ENCODE results near the gene ACIN1.

Gene ACIN1

DNA sequence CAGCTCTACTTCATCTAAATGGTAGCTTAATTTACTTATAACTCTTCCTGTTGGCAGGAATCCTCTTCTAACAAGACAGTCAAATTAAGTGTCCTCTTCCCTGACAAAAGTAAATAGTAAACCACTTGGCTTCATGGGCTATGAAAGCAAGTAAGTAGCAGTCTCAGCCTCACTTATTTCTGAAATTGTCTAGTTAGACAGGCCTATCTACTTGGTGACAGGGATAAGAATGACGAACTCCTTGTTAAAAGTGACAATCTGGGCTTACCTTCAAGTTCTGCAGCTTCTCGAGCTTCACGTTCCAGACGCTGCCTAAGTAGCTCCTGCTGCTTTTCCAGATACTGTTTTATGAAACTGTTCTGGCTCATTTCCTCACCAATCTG lies 4.7 kb downstream of the ACIN1 start:
- Histone ChIP-seq H3K4me3 (ENCODE audit: low read length) (no peak overlapping the region), H4K5ac (ENCODE audit: low read length) (no peak overlapping the region), H3K4me2 (ENCODE audit: low read length) (no peak overlapping the region), H2BK120ac (ENCODE audit: low read depth, low read length) (no peak overlapping the region), H3K4me1 (ENCODE audit: control insufficient read depth, low read depth, low read length) (peaks cover 9% of the 10 kb centered on the region), H3K56ac (ENCODE audit: low read length) (no peak overlapping the region), H4K8ac (ENCODE audit: low read depth, low read length) (no peak overlapping the region), H3K36me3 (ENCODE audit: control insufficient read depth, insufficient read depth, low read length) (peaks cover 12% of the 10 kb centered on the region), H3K23ac (ENCODE audit: low read length) (no peak overlapping the region), H2BK15ac (replicated peaks; ENCODE audit: low read depth) (no peak overlapping the region), H3K9ac (ENCODE audit: low read length) (no peak overlapping the region), H3K27me3 (ENCODE audit: insufficient read depth, low read length, poor library complexity) (no peaks in the 10 kb centered on the region), H3K79me2 (ENCODE audit: control insufficient read depth, insufficient read depth, low read length) (peaks cover 33% of the 10 kb centered on the region), H2AK5ac (ENCODE audit: low read length) (no peak overlapping the region), H3K27ac (ENCODE audit: low read depth, low read length) (no peak overlapping the region), H2BK5ac (ENCODE audit: low read length) (no peak overlapping the region), H3K79me1 (ENCODE audit: low read length) (peaks cover 8% of the 10 kb centered on the region), H3K4ac (ENCODE audit: low read depth, low read length) (no peak overlapping the region), H3K18ac (ENCODE audit: low read length) (no peak overlapping the region)
- no CpG with 5 or more reads among the region's 4 CpGs for WGBS (ENCODE audit: extremely low coverage, insufficient coverage, low lambda C conversion rate)
- DNase-seq: no peak

DNA sequence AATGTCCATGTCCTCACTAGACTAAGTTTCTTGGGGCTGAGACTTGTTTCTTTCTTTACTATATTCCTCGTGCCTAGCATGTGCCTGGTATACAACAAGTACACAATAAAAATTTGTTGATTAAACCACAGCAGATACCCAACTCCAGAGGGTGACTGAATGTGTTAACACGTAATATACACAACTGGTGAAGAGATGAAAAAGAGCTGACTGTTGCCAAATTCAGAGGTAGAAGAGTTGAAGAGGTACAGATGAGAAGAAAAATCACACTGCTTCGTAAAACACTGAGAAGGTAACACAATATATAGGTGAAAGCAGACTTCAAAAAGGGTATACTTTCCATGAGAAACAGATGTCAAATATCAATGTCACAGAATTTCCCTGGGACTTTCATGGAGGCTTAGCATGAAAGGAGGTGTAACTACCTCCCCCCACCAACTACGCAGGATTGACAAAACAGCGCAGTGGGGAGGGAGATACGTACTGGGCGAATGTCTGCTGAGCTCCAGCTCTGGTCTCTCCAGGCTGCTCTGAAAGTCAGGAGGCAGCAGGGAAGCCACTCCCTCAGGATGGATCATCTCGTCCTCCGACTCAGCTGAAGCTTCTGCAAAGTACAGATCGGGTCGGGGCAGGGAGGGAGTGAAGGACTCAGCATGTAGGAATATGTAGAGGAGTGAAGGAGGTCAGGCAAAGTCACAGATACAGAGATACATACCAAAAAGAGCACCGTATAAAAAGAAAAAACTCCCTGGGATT lies 5.3 kb downstream of the ACIN1 start:
- Histone ChIP-seq H2BK15ac (replicated peaks; ENCODE audit: low read depth) (no peak overlapping the region), H3K23ac (ENCODE audit: low read length) (no peak overlapping the region), H3K27ac (ENCODE audit: low read depth, low read length) (no peak overlapping the region), H2AK5ac (ENCODE audit: low read length) (no peak overlapping the region), H3K4me1 (ENCODE audit: control insufficient read depth, low read depth, low read length) (peaks cover 9% of the 10 kb centered on the region), H3K18ac (ENCODE audit: low read length) (no peak overlapping the region), H2BK5ac (ENCODE audit: low read length) (no peak overlapping the region), H4K5ac (ENCODE audit: low read length) (no peak overlapping the region), H2BK120ac (ENCODE audit: low read depth, low read length) (no peak overlapping the region), H3K4me3 (ENCODE audit: low read length) (no peak overlapping the region), H3K79me2 (ENCODE audit: control insufficient read depth, insufficient read depth, low read length) (peaks cover 33% of the 10 kb centered on the region), H3K4me2 (ENCODE audit: low read length) (no peak overlapping the region), H3K9ac (ENCODE audit: low read length) (no peak overlapping the region), H4K8ac (ENCODE audit: low read depth, low read length) (no peak overlapping the region), H3K79me1 (ENCODE audit: low read length) (peaks cover 8% of the 10 kb centered on the region), H3K4ac (ENCODE audit: low read depth, low read length) (no peak overlapping the region), H3K27me3 (ENCODE audit: insufficient read depth, low read length, poor library complexity) (no peaks in the 10 kb centered on the region), H3K36me3 (ENCODE audit: control insufficient read depth, insufficient read depth, low read length) (peaks cover 12% of the 10 kb centered on the region), H3K56ac (ENCODE audit: low read length) (no peak overlapping the region)
- no peak for DNase-seq
- no CpG with 5 or more reads among the region's 12 CpGs for WGBS (ENCODE audit: extremely low coverage, insufficient coverage, low lambda C conversion rate)

DNA sequence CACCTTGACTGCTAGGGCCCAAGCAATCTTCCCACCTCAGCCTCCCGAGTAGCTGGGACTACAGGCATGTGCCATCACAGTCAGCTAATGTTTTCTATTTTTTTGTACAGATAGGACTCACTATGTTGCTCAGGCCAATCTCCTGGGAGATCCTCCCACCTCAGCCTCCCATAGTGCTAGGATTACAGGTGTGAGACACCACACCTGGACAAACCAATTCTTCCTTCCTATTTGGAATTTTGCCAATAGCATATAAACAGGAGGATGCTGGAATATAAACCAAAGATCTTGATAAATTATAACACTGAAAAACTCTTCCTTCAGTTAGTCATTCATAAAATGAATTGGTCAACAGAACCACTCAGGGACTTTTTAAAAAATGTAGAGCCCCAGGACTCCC lies 8.4 kb downstream of the ACIN1 start:
- Histone ChIP-seq H3K4me2 (ENCODE audit: low read length) (no peak overlapping the region), H3K56ac (ENCODE audit: low read length) (no peak overlapping the region), H3K18ac (ENCODE audit: low read length) (no peak overlapping the region), H3K79me1 (ENCODE audit: low read length) (peaks cover 3% of the 10 kb centered on the region), H2BK120ac (ENCODE audit: low read depth, low read length) (no peak overlapping the region), H3K4me1 (ENCODE audit: control insufficient read depth, low read depth, low read length) (no peaks in the 10 kb centered on the region), H2BK5ac (ENCODE audit: low read length) (no peak overlapping the region), H3K36me3 (ENCODE audit: control insufficient read depth, insufficient read depth, low read length) (peaks cover 12% of the 10 kb centered on the region), H3K27ac (ENCODE audit: low read depth, low read length) (no peak overlapping the region), H3K9ac (ENCODE audit: low read length) (no peak overlapping the region), H2AK5ac (ENCODE audit: low read length) (no peak overlapping the region), H2BK15ac (replicated peaks; ENCODE audit: low read depth) (no peak overlapping the region), H4K5ac (ENCODE audit: low read length) (no peak overlapping the region), H3K79me2 (ENCODE audit: control insufficient read depth, insufficient read depth, low read length) (peaks cover 6% of the 10 kb centered on the region), H3K27me3 (ENCODE audit: insufficient read depth, low read length, poor library complexity) (no peaks in the 10 kb centered on the region), H3K23ac (ENCODE audit: low read length) (no peak overlapping the region), H3K4ac (ENCODE audit: low read depth, low read length) (no peak overlapping the region), H4K8ac (ENCODE audit: low read depth, low read length) (no peak overlapping the region), H3K4me3 (ENCODE audit: low read length) (no peak overlapping the region)
- no peak for DNase-seq
- WGBS (ENCODE audit: extremely low coverage, insufficient coverage, low lambda C conversion rate): no CpG with 5 or more reads among the region's 1 CpG

DNA sequence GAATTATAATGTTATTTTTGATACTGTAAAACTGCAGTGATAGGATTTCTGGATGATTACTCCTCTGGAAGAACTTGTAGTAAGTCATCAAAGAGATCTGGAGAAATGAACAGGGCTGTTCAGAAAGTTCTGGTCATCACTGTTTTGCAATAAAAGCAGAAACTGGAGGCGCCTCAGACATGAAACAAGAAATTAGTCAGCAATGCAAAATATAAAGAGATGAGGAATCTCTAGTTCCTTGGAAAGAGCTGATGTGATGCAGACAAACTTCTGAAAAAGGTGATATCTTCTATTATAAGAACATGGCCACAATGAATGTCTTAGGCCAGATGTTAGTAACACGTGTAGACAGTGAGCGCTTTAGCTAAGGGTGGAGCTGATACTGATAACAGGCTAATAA lies 9.5 kb downstream of the ACIN1 start:
- H2BK5ac ChIP-seq (ENCODE audit: low read length): no peak overlapping the region
- H3K4me2 ChIP-seq (ENCODE audit: low read length): no peak overlapping the region
- no peak overlapping the region for H3K56ac ChIP-seq (ENCODE audit: low read length)
- peaks cover 14% of the 10 kb centered on the region for H3K36me3 ChIP-seq (ENCODE audit: control insufficient read depth, insufficient read depth, low read length)
- no peak overlapping the region for H3K4ac ChIP-seq (ENCODE audit: low read depth, low read length)
- no peak overlapping the region for H4K8ac ChIP-seq (ENCODE audit: low read depth, low read length)
- H3K27ac ChIP-seq (ENCODE audit: low read depth, low read length): no peak overlapping the region
- H3K27me3 ChIP-seq (ENCODE audit: insufficient read depth, low read length, poor library complexity): no peaks in the 10 kb centered on the region
- DNase-seq: no peak
- no peak overlapping the region for H3K23ac ChIP-seq (ENCODE audit: low read length)
- H2AK5ac ChIP-seq (ENCODE audit: low read length): no peak overlapping the region
- no peak overlapping the region for H3K9ac ChIP-seq (ENCODE audit: low read length)
- no peaks in the 10 kb centered on the region for H3K4me1 ChIP-seq (ENCODE audit: control insufficient read depth, low read depth, low read length)
- peaks cover 4% of the 10 kb centered on the region for H3K79me2 ChIP-seq (ENCODE audit: control insufficient read depth, insufficient read depth, low read length)
- H2BK15ac ChIP-seq (replicated peaks; ENCODE audit: low read depth): no peak overlapping the region
- no peak overlapping the region for H4K5ac ChIP-seq (ENCODE audit: low read length)
- H2BK120ac ChIP-seq (ENCODE audit: low read depth, low read length): no peak overlapping the region
- no peak overlapping the region for H3K4me3 ChIP-seq (ENCODE audit: low read length)
- WGBS (ENCODE audit: extremely low coverage, insufficient coverage, low lambda C conversion rate): no CpG with 5 or more reads among the region's 3 CpGs
- peaks cover 3% of the 10 kb centered on the region for H3K79me1 ChIP-seq (ENCODE audit: low read length)
- H3K18ac ChIP-seq (ENCODE audit: low read length): no peak overlapping the region

DNA sequence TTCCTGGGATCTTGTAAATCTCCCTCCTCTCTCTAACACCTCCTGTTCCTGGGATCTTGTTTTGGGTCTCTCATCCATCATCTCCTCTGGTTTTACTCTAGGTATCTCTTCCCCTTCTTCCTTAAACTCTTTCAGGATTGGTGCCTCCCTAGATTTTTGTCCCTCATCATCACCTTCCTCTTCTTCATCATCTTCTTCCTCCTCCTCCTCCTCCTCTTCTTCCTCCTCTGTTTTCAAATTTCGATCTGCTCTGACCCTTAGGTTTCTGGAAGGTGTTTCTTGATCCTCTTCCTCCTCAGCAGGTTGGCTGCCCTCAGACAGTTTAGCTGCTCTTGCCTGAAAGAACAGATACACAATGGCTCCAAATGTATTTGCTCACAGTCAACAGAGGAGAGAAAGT lies 14.5 kb downstream of the ACIN1 start:
- no peak overlapping the region for H2BK5ac ChIP-seq (ENCODE audit: low read length)
- H2BK120ac ChIP-seq (ENCODE audit: low read depth, low read length): no peak overlapping the region
- no peaks in the 10 kb centered on the region for H3K79me2 ChIP-seq (ENCODE audit: control insufficient read depth, insufficient read depth, low read length)
- no peaks in the 10 kb centered on the region for H3K27me3 ChIP-seq (ENCODE audit: insufficient read depth, low read length, poor library complexity)
- no peak for DNase-seq
- no peak overlapping the region for H2AK5ac ChIP-seq (ENCODE audit: low read length)
- no peak overlapping the region for H3K4me2 ChIP-seq (ENCODE audit: low read length)
- no peak overlapping the region for H3K4ac ChIP-seq (ENCODE audit: low read depth, low read length)
- no peaks in the 10 kb centered on the region for H3K79me1 ChIP-seq (ENCODE audit: low read length)
- no peak overlapping the region for H3K23ac ChIP-seq (ENCODE audit: low read length)
- H3K36me3 ChIP-seq (ENCODE audit: control insufficient read depth, insufficient read depth, low read length): peaks cover 19% of the 10 kb centered on the region
- peaks cover 7% of the 10 kb centered on the region for H3K4me1 ChIP-seq (ENCODE audit: control insufficient read depth, low read depth, low read length)
- no CpG with 5 or more reads among the region's 1 CpG for WGBS (ENCODE audit: extremely low coverage, insufficient coverage, low lambda C conversion rate)
- no peak overlapping the region for H4K8ac ChIP-seq (ENCODE audit: low read depth, low read length)
- H4K5ac ChIP-seq (ENCODE audit: low read length): no peak overlapping the region
- H3K27ac ChIP-seq (ENCODE audit: low read depth, low read length): no peak overlapping the region
- H3K4me3 ChIP-seq (ENCODE audit: low read length): no peak overlapping the region
- H3K18ac ChIP-seq (ENCODE audit: low read length): no peak overlapping the region
- no peak overlapping the region for H3K9ac ChIP-seq (ENCODE audit: low read length)
- H2BK15ac ChIP-seq (replicated peaks; ENCODE audit: low read depth): no peak overlapping the region
- no peak overlapping the region for H3K56ac ChIP-seq (ENCODE audit: low read length)

DNA sequence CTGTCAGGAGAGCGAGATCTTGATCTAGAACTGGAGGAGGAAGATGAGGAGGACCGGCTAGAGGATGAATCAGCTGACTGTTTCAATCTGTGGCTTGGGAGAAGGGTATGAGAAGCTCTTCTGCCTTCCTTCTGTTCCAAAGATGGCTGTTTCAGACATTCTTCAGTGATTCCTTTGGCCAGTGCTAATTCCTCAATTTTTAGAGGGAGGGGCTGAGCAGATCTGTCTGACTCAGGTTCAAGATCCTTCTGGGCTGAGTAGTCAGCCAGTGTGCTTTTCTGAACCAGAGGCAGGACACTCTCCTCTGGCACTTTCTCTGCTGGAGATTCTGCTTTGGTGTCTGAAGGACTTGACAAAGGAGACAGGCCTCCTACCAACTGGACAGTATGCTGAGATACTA lies 15.2 kb downstream of the ACIN1 start:
- no peak overlapping the region for H3K4me2 ChIP-seq (ENCODE audit: low read length)
- H3K27ac ChIP-seq (ENCODE audit: low read depth, low read length): no peak overlapping the region
- H3K36me3 ChIP-seq (ENCODE audit: control insufficient read depth, insufficient read depth, low read length): peaks cover 21% of the 10 kb centered on the region
- H2BK5ac ChIP-seq (ENCODE audit: low read length): no peak overlapping the region
- H3K56ac ChIP-seq (ENCODE audit: low read length): no peak overlapping the region
- H3K18ac ChIP-seq (ENCODE audit: low read length): no peak overlapping the region
- no peak overlapping the region for H2BK120ac ChIP-seq (ENCODE audit: low read depth, low read length)
- H4K8ac ChIP-seq (ENCODE audit: low read depth, low read length): no peak overlapping the region
- no peak overlapping the region for H3K9ac ChIP-seq (ENCODE audit: low read length)
- H3K4me1 ChIP-seq (ENCODE audit: control insufficient read depth, low read depth, low read length): peaks cover 7% of the 10 kb centered on the region
- WGBS (ENCODE audit: extremely low coverage, insufficient coverage, low lambda C conversion rate): no CpG with 5 or more reads among the region's 2 CpGs
- H3K4ac ChIP-seq (ENCODE audit: low read depth, low read length): no peak overlapping the region
- DNase-seq: no peak
- H3K23ac ChIP-seq (ENCODE audit: low read length): no peak overlapping the region
- no peak overlapping the region for H4K5ac ChIP-seq (ENCODE audit: low read length)
- no peak overlapping the region for H2BK15ac ChIP-seq (replicated peaks; ENCODE audit: low read depth)
- H3K4me3 ChIP-seq (ENCODE audit: low read length): no peak overlapping the region
- H2AK5ac ChIP-seq (ENCODE audit: low read length): no peak overlapping the region
- H3K79me1 ChIP-seq (ENCODE audit: low read length): peaks cover 2% of the 10 kb centered on the region
- H3K79me2 ChIP-seq (ENCODE audit: control insufficient read depth, insufficient read depth, low read length): peaks cover 3% of the 10 kb centered on the region
- no peaks in the 10 kb centered on the region for H3K27me3 ChIP-seq (ENCODE audit: insufficient read depth, low read length, poor library complexity)

Data from mesendoderm (in vitro differentiated cells).